HG03575 (cell line): ENCODE results near the gene ACOT8.

Source experiments
- ATAC-seq: cut with Tn5 transposase; IDR thresholded peaks from one replicate; pipeline ENCODE4 v1.9.1; 2021; ENCODE audit not compliant: unreplicated experiment, insufficient number of reproducible peaks, low FRiP score; ENCODE audit errors: extremely low read depth

Gene ACOT8

GRCh38 chr20:45861221-45862075, 4.3 kb upstream of the ACOT8 start:
- ATAC-seq = no peak

DNA sequence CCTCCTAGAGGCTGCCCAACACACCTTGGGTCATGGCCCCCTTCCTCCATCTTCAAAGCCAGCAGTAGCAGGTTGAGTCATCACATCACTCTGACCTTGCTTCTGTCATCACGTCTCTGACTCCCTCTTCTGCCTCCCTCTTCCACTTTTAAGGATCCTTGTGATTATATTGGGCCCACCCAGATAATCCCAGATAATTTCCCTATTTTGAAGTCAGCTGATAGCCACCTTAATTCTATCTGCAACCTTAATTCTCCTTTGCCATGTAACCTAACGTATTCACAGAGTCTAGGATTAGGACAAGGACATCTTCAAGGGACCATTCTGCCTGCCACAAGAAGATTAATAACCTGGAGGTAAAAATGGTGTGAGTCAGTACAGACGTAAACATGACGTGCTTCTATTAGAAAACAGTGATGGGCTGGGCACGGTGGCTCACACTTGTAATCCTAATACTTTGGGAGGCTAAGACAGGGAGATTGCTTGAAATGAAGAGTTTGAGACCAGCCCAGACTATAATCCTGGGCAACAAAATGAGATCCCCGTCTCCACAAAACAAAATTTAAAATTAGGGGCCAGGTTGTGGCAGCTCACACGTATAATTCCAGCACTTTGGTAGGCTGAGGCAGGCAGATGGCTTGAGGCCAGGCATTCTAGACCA, 3.5 kb upstream of the ACOT8 start:
- no peak for ATAC-seq

- no peak for ATAC-seq
Measured at GRCh38 chr20:45859916-45860315, 2.7 kb upstream of the ACOT8 start.

- no peak for ATAC-seq
Measured at GRCh38 chr20:45857882-45858216, 657 bp upstream of the ACOT8 start.

DNA sequence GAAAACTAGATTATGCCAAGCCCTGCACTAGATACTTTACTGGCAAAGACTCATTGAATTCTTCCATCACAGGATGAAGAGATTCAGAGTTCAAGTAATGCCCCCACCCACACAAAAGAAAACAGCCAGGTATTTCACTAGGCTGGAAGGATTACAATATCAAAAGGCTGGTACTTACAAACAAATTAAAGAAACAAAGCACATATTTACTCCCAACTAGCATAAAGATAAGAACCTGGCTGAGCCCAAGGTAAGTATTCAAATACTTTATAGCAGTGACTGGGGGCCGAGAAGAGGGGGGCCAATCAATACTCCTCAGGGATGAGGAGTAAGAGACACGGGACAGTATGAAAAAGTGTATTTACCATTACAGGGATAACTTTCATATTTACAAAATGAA, 3.7 kb downstream of the ACOT8 start:
- ATAC-seq = no peak

GRCh38 chr20:45852326-45852725, 4.9 kb downstream of the ACOT8 start:
- ATAC-seq = no peak

GRCh38 chr20:45851501-45851900, 5.7 kb downstream of the ACOT8 start:
- ATAC-seq = no peak

DNA sequence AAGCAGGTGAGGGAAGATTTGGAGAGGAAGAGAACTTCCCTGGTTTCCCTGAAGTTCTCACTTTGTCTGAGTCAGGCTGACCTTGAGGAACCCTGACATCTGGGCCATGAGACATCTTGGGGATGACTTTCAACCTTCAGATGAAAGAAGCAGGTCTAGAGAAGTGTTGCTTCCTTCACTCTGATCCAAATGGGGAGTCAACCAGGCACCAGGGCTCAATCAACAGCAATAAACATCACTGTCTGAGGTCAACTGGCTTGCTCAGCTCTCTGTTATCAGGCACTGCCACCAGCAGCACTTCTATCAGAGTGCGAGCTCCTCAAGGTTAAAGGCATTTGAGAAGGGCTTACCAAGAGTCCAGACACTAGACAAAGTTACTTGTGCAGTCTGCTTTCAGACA, 6.3 kb downstream of the ACOT8 start:
- no peak for ATAC-seq

DNA sequence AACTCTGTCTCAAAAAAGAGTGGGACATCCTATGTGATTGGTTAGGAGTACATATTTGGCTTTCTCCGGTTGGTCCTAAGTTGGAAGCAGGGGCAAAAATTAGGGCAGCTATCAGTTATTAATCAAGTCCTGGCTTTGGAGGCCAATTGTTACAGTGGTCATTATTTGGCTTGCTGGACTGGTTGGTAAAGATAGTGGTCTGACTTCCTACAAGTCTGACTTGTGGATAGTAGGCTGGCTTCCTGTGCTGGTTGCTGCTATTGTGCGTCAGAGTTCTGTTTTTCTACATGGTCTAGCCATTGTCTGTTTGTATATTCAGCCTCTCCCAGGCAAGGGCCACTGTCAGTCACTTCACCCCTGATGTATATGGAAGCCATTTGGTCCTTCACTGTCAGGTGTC, 7.0 kb downstream of the ACOT8 start:
- no peak for ATAC-seq

DNA sequence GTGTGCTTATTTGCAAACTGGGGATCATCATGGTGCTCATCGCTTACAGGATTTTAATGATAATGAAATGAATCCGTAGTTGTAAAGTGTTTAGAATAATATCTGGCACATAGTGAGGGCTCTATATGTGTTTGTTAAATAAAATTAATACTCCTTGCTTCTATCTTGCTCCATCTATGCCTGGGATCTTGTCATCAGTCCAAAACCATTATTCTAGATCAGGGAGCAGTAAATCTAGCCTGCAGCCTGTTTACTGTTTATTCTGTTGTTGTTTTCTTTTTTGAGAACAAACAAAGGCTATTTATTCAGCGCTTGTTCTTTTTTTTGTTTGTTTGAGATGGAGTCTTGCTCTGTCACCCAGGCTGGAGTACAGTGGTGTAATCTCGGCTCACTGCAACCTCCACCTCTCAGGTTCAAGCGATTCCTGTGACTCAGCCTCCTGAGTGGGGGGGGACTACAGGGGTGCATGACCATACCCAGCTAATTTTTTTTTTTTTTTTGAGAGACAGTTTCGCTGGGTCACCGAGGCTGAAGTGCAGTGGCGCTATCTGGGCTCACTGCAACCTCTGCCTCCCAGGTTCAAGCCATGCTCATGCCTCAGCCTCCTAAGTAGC, 8.1 kb downstream of the ACOT8 start:
- no peak for ATAC-seq

DNA sequence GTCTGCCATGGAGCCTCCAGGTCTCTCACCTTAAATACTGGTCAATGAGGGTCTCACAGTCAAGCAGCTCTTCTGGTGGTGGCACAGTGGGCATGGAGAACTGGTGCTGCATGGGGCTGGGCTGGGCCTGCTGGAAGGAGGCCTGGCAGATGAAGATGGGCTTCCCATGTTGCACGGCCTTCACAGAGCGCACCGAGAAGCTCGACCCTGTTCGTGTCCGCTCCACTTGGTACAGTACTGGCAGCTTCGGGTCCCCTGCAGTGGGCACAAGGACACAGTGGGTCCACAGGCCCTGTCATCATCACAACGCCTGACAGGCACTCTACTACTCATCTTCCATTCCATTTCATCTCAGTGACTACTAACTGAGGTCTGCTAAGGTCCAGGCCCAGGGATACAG, 8.8 kb downstream of the ACOT8 start:
- no peak for ATAC-seq

GRCh38 chr20:45845452-45845851, 11.7 kb downstream of the ACOT8 start:
- no peak for ATAC-seq

GRCh38 chr20:45843506-45843905, 13.7 kb downstream of the ACOT8 start:
- no peak for ATAC-seq

DNA sequence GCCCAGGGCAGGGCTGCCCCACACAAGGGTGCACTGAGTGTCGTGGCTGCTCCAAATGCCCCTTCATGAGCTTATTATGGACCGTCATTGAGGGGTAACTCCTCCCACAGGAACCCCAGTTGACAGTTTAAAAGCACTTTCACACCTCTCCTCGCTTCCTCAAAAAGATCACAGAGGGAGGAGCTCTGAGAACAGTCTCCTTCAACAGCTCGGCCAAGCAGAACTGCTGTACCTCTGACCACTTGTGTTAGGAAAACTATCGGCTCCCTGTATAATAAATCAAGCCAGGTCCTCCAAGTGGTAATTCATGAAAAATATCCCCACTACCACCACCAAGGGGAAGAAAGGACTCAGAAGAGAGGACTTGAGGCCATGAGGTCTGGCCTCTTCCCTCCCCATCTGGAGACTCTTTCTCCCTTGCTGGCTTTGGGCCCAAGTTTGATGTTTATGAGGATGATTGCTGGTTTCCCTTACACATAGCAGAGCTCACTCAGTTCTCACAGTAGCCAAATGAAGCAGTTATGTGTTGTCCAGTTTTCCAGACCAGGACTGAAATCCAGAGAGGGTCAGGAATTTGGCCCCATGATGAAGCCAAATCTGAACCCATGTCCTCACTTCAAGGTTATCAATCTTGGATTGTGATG, 14.9 kb downstream of the ACOT8 start:
- ATAC-seq = no peak

- no peak for ATAC-seq
Measured at GRCh38 chr20:45841407-45842129, 15.6 kb downstream of the ACOT8 start.

DNA sequence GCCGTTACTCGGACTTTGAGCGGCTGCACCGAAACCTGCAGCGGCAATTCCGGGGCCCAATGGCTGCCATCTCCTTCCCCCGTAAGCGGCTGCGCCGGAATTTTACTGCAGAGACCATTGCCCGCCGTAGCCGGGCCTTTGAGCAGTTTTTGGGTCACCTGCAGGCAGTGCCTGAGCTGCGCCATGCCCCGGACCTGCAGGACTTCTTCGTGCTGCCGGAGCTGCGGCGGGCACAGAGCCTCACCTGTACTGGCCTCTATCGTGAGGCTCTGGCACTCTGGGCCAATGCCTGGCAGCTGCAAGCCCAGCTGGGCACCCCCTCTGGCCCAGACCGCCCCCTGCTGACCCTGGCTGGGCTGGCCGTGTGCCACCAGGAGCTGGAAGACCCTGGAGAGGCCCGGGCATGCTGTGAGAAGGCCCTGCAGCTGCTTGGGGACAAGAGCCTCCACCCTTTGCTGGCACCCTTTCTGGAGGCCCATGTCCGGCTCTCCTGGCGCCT, 16.4 kb downstream of the ACOT8 start:
- ATAC-seq = no peak

DNA sequence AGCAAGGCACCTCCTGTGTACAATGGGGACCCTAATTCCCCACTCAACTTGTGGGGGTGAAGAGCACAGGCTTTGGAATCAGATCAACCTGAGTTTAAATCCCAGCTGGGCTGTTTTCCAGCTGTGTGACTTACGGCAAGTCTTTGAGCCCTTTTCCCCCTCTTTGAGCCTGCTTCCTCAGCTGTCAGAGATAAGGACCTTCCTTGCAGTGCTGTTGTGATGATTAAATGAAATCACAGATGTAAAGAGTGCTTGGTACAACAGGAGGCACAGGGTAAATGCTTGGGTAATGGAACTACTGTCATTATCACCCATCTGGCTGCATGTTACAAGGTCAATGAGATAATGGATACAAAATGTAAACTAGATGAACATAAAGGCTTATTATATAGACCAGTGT, 20.4 kb downstream of the ACOT8 start:
- ATAC-seq = no peak

DNA sequence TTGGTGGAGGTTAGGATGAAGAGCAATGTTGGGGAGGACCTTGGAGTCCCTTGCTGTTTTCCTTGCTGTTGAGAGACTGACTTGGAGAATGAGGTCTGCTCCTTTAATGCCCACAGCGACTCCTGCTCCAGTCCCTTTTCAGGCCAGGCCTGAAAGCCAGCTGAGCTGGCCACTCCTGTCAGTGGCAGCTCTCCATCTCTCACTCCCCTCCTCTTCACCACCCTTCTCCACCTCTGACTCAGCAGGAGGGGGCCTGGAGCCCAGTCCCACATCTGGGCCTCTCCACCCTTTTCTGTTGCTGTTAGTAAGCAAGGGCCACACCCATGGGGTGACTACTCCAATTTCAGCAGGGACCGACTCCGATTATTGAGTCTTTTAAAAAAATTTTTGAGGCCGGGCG, 21.4 kb downstream of the ACOT8 start:
- no peak for ATAC-seq

GRCh38 chr20:45835329-45835765, 21.8 kb downstream of the ACOT8 start:
- no peak for ATAC-seq
